Measurements from ENCODE around the gene FNBP1.

- TF ChIP-seq EP300 (IDR thresholded peaks at IDR 0.05) (no peak), CTCF (IDR thresholded peaks at IDR 0.05) (no peak)
Measured at GRCh38 chr9:130050462-130050861, 7.5 kb upstream of the FNBP1 start.

All from sigmoid colon (tissue), 4 donors.